GM18499 (cell line): ENCODE measurements around the gene COL6A6.

Experiments
- ATAC-seq: cut with Tn5 transposase; IDR thresholded peaks from one replicate; pipeline ENCODE4 v1.9.1; 2021; ENCODE audit warnings: moderate number of reproducible peaks; ENCODE audit not compliant: insufficient read depth, unreplicated experiment

Gene COL6A6

GRCh38 chr3:130516645-130517512 is at the start of gene COL6A6:
COL6A6 (plus strand) TSS chr3:130517177; CDS start chr3:130560365, 43,188 bp downstream.
- no peak for ATAC-seq

- ATAC-seq, result no peak
Measured at GRCh38 chr3:130468311-130468710, 48.7 kb upstream of the COL6A6 start.

GRCh38 chr3:130470126-130470525 is 46.9 kb upstream of the COL6A6 start:
- no peak for ATAC-seq

GRCh38 chr3:130473416-130473815 is 43.6 kb upstream of the COL6A6 start:
- ATAC-seq, result no peak

- no peak for ATAC-seq
Measured at GRCh38 chr3:130480736-130481135, 36.2 kb upstream of the COL6A6 start.

GRCh38 chr3:130488288-130488687 is 28.7 kb upstream of the COL6A6 start:
- ATAC-seq, result no peak

- no peak for ATAC-seq
Measured at GRCh38 chr3:130488769-130489450, 28.1 kb upstream of the COL6A6 start.

GRCh38 chr3:130490241-130490640 is 26.7 kb upstream of the COL6A6 start:
- no peak for ATAC-seq

- no peak for ATAC-seq
Measured at GRCh38 chr3:130491431-130491830, 25.5 kb upstream of the COL6A6 start.

- no peak for ATAC-seq
Measured at GRCh38 chr3:130504701-130505100, 12.3 kb upstream of the COL6A6 start.

GRCh38 chr3:130506031-130506430 is 10.9 kb upstream of the COL6A6 start:
- no peak for ATAC-seq

- ATAC-seq, result no peak
Measured at GRCh38 chr3:130507746-130508145, 9.2 kb upstream of the COL6A6 start.

- no peak for ATAC-seq
Measured at GRCh38 chr3:130509008-130509407, 8.0 kb upstream of the COL6A6 start.

GRCh38 chr3:130514681-130515080 is 2.3 kb upstream of the COL6A6 start:
- no peak for ATAC-seq

- ATAC-seq, result no peak
Measured at GRCh38 chr3:130515755-130516154, 1.2 kb upstream of the COL6A6 start.

- no peak for ATAC-seq
Measured at GRCh38 chr3:130517602-130518001, 625 bp downstream of the COL6A6 start.

GRCh38 chr3:130519754-130520153 is 2.8 kb downstream of the COL6A6 start:
- no peak for ATAC-seq

- ATAC-seq, result no peak
Measured at GRCh38 chr3:130522399-130522798, 5.4 kb downstream of the COL6A6 start.

GRCh38 chr3:130527426-130527825 is 10.4 kb downstream of the COL6A6 start:
- ATAC-seq, result no peak

- ATAC-seq, result no peak
Measured at GRCh38 chr3:130528120-130528519, 11.1 kb downstream of the COL6A6 start.

- no peak for ATAC-seq
Measured at GRCh38 chr3:130529486-130530215, 12.7 kb downstream of the COL6A6 start.
